NCI-H510A (cell line): ENCODE data around the gene KRTAP4-7.
"Not testable (repeated sequence)": the region's sequence is repeated elsewhere in the genome, so short reads cannot be mapped to it uniquely, and the experiment has no call there.

Experiments used
- DNase-seq: peaks from one replicate; lab custom pipeline; 2025; lab: John Stamatoyannopoulos, UW

The KRTAP4-7 gene

DNA sequence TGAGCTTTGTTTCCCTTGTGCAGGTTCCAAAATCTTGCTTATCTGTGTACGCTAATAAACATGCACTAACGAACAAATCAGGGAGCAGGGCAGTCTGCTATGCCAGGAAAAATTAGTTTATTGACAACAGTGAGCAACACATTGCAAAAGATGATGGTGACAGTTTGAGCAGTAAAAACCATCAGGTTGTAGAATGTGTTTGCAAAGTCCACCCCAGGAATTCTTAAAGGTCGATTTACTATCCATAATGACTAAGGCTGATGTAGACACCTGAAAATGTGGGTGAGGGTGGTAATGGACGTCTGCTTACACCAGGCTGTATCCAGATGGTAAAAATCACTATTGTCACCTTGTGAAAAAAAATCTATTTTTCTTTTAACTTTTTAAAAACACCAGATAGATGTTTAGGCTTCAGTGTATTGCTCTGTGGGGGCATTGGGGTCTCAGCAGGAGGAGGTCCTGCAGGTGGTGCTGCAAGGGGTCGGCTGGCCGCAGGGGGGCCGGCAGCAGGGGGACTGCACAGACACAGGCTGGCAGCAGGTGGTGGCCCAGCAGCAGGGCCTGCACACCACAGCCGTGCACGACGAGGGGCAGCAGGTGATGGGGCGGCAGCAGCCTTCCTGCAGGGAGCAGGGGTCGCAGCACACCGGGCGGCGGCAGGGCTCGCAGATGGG lies 18.8 kb upstream of the KRTAP4-7 start:
- DNase-seq, result not testable (repeated sequence)

- DNase-seq, result no peak
Measured at GRCh38 chr17:41065829-41066624, 17.9 kb upstream of the KRTAP4-7 start, which contains the start of gene KRTAP2-4. Gene KRTAP2-4, minus strand, starts transcription at chr17:41065879. Its CDS starts 34 bp downstream, at chr17:41065845.

- no peak for DNase-seq
Measured at GRCh38 chr17:41067281-41067680, 16.7 kb upstream of the KRTAP4-7 start.

- no peak for DNase-seq
Measured at GRCh38 chr17:41069031-41069430, 14.9 kb upstream of the KRTAP4-7 start.

DNA sequence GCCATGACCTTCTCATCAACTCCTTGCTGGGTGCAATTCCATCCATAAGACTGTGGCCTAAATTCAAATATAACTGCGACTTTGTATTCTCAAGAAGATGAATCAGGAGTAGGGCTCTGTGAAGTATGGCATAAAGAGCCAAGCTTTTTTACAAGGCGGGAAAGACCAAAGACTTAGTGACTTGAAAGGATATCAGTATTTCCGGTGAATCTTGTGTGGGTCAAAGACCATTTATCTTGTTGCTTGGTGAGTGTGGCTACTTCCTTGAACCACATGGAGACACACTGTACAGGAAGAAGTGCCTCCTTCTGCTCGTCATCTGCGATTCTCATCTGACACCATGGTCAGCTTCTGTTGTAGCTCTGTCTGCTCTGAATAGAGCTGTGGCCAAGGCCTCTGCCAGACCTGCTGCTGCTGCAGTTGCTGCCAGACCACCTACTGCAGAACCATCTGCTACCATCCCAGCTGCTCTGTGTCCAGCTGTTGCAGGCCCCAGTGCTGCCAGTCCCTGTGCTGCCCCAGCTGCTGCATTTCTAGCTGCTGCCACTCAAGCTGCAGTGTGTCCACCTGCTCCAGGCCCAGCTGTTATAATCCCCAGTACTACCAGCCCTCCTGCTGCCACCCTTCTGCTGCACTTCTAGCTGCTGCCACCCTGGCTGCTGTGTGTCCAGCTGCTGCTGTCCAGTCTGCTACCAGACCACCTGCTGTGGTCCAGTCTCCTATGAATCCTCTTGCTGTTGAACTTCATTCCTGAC lies 12.2 kb upstream of the KRTAP4-7 start:
- no peak for DNase-seq

DNA sequence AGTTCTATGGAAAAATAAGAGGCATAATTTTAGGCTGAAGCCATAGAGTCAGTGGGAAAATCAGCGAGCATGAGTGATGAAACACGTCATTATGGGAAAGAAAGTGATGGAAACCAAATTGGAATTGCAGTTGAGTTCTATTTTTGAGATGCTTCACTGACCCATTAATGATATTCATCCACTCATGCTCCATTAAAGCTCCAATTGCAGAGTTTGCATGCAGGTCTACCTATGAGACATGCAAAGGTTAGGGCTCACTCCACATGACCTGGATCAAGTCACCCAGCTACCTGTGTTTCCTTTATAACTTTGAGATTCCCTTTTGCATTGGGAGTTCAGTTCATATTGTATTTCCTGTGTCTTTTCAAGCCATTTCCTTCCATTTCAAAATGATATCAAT lies 10.3 kb upstream of the KRTAP4-7 start:
- DNase-seq, result no peak

GRCh38 chr17:41076788-41077187 lies 7.2 kb upstream of the KRTAP4-7 start:
- no peak for DNase-seq

DNA sequence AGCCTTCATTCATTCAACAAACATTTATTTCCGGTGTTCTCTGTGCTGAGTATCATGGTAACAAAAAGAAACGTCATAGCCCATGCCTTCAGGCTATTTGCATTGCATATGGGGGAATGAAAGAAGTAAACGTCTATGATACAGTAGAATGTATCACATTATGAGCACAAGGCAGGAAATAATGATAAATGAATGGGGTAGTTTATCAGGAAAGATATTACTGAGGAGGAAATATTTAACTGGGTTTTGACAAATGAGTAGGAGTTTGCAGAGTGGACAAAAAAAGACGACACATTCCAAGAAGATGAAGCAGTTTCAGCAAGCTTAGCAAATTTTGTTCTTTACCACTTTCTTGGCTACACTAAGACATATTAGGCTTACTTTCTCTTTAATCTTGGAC lies 1.3 kb upstream of the KRTAP4-7 start:
- DNase-seq, result no peak

DNA sequence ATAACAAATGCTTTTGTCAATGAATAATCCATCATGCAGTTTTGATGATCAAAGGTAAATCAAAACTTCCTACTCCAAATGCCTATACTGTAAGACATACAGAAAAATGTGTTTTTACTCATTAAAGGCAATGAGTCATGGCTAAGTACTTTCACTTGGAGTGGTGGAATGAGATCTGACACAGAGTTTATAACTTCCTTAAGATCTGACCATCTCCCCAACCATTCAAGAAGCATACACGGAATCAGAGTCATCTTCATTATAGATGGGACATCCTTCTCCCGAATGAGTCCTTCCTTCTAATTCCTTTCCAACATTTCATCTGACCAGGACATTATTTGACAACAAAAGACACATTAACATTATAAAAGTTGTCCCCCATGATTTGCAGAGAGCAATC lies 523 bp upstream of the KRTAP4-7 start:
- not testable (repeated sequence) for DNase-seq

GRCh38 chr17:41088760-41089352 lies 4.9 kb downstream of the KRTAP4-7 start:
- DNase-seq, result not testable (repeated sequence)

DNA sequence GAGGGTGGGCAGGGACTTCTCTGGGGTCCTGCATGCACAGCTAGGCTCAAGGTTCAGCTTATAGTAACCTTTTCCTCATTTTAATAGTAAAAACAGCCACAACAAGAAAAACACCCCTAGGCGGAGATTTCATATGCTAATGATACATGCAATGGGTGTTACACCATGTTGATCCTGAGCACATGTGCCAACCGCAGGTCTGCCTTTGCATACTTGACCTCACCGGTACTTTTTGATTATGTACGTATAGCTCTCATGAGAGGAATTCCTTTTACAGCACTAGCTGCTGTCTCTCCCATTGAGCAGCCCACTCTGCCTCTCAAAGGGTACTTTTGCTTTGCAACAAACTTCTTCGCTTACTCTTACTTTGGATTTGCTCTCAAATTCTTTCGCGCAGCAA lies 12.1 kb downstream of the KRTAP4-7 start:
- no peak for DNase-seq

DNA sequence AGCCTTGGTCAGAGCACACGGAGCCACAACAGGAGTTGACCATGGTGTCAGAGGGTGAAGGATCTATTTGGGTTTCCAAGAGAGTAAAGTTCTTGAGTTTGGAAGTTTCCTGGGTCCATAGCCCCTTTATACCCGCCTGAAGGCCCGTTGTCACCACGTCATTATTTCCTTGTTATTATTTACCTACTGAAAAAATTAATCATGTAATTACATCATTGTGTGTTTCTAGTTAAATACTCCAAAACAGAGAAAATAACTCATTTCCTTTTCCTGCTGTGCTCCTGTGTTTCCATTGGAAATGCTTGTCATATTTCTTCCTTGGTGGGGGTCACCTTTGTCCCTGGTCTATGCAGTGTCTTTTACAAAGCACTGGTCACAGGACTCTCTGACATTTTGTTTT lies 14.1 kb downstream of the KRTAP4-7 start, which contains the start of gene KRTAP4-8:
KRTAP4-8 (minus strand) TSS at position 101 of the 400 bp plus-strand sequence; CDS start at position 43, 58 bp downstream.
- no peak for DNase-seq

DNA sequence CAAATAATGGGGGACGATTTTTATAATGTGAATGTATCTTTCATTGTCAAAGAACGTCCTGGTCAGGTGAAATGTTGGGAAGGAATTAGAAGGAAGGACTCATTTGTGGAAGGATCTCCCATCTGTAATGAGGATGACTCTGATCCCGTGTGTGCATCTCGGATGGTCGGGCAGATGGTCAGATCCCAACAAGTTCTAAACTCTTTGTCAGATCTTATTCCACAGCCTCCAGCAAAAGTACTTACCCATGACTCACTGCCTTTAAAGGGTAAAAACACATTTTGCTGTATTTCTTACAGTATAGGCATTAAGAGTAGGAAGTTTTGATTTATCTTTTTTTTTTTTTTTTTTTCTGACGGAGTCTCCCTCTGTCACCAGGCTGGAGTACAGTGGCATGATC lies 14.5 kb downstream of the KRTAP4-7 start:
- no peak for DNase-seq

- DNase-seq, result not testable (repeated sequence)
Measured at GRCh38 chr17:41099682-41100480, 15.9 kb downstream of the KRTAP4-7 start.

GRCh38 chr17:41101586-41102259 lies 17.8 kb downstream of the KRTAP4-7 start, which contains the start of gene KRTAP4-16:
Gene KRTAP4-16, minus strand, starts transcription at chr17:41102209. Its CDS starts 0 bp downstream, at chr17:41102209.
- DNase-seq, result no peak

DNA sequence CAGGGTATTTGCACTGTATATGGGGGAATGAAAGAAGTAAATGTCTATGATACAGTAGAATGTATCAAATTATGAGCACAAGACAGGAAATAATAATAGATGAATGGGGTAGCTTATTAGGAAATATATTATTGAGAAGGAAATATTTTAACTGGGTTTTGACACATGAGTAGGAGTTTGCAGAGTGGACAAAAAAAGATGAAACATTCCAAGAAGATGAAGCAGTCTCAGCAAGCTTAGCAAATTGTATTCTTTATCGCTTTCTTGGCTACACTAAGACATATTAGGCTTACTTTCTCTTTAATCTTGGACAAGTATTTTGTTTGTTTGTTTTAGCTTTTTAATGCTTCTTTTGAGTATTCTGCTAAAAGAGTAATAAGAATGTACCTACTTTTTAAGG lies 19.9 kb downstream of the KRTAP4-7 start:
- DNase-seq, result no peak

DNA sequence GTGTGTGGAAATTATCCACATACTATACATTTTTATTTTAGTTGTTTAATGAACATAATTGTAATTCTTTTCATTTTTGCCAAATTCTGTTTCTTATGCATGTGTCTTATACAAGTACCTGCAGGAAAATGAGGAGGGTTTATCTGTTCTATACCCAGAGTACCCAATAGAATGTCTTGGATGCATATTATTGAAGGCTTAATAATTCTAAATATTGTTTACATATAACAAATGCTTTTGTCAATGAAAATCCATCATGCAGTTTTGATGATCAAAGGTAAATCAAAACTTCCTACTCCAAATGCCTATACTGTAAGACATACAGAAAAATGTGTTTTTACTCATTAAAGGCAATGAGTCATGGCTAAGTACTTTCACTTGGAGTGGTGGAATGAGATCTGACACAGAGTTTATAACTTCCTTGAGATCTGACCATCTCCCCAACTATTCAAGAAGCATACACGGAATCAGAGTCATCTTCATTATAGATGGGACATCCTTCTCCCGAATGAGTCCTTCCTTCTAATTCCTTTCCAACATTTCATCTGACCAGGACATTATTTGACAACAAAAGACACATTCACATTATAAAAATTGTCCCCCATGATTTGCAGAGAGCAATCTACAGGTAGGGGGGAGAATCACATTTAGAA lies 20.6 kb downstream of the KRTAP4-7 start:
- DNase-seq, result not testable (repeated sequence)

GRCh38 chr17:41105347-41105746 lies 21.4 kb downstream of the KRTAP4-7 start, which contains the start of gene KRTAP4-9:
Gene KRTAP4-9, plus strand, starts transcription at chr17:41105389. Its CDS starts 0 bp downstream, at chr17:41105389.
- not testable (repeated sequence) for DNase-seq

- no peak for DNase-seq
Measured at GRCh38 chr17:41107941-41108450, 24.0 kb downstream of the KRTAP4-7 start.
